Hair follicular keratinocyte (primary cell): ENCODE results near the gene CNP. TPM values are rescaled to one million over a fixed set of nuclear protein-coding genes. Genes with fewer than 3 reads are reported as not detected.

ENCODE experiments used
- total RNA-seq: library from RNA; depleted of rRNA; stranded (reverse); fragments of >200 nt; gene quantifications from 2 replicates; pipeline ENCODE4 v1.2.3, GENCODE V29; 2015

CNP gene
- 27.3 and 38.2 TPM in 2 replicates for total RNA-seq

DNA sequence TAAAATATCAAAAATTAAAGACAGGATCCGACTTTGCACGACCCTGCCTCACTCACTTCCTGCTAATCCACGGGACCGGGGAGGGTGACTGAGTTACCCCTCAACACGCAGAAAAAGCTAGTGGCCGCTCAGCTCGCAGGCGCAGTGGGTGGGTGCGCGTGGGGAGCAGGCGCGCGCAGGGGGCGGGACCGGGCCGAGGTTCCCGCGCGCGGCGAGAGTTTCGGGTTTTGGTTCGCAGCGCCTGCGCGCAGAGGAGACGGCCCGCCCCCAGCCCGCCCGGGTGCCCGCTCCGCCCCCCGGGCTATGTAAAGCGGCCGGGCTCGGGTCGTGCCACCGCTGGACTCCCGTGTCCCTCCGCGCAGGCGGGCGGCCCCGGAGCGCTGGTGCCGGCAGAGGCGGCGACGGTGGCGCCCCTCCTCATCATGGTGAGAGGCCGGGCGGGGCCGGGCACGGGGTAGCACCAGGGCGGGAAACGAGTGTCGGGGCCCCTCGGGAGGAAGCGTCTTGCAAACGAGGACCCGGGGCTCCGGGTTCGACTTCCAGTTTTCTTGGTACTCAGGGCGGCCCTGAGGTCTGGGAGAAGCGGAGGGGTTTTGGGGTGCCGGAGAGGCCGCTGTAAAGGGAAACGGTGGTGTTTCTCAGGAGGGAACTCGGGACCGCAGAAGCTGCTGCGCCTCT lies at the start of gene CNP:
CNP (plus strand) TSS at position 333 of the 678 bp plus-strand sequence; CDS start at position 423, 90 bp downstream.

DNA sequence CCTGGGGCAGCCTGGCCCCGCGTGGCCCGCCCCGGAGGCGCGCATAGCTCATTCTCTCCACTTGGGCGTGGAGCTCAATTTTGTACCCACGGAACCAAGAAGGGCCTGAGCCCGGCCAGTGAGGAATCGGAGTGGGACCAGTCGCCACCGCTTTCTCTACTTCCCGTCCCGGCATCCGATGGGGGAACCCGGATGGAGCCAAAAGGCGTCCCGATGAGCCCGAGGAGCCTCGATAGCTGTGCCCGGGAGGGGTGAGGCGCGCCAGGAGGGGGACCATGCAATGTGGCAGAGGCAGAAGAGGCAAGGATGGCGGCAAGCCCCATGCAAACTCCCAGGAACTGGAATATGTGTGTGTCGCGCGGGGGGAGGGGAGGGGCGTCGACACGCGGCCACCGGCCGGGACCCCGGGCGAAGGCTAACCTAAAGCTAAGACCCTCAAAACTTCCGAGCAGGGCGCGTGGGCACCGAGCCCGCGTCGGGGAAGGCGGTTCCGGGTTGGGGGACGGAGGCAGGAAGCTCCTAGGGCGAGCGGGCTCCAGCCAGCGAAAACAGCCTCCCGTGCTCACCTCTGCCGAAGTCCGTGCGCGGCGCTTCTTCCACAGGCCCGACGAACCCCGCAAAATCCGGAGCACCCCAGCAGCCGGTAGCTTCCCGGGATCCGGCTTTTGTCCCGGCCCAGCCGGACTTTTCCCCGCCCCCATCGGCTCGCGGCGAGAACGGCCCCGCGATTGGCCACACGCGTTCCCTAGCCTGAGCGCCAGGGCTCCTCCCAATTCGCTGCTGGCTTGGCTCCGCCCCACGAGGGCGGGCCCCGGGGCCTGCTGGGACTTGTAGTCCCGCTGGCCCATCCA lies 48.1 kb upstream of the CNP start, which contains the start of gene ACLY:
ACLY (minus strand) TSS at position 638 of the 851 bp plus-strand sequence. CDS start 5,078 bp downstream, outside the sequence.

DNA sequence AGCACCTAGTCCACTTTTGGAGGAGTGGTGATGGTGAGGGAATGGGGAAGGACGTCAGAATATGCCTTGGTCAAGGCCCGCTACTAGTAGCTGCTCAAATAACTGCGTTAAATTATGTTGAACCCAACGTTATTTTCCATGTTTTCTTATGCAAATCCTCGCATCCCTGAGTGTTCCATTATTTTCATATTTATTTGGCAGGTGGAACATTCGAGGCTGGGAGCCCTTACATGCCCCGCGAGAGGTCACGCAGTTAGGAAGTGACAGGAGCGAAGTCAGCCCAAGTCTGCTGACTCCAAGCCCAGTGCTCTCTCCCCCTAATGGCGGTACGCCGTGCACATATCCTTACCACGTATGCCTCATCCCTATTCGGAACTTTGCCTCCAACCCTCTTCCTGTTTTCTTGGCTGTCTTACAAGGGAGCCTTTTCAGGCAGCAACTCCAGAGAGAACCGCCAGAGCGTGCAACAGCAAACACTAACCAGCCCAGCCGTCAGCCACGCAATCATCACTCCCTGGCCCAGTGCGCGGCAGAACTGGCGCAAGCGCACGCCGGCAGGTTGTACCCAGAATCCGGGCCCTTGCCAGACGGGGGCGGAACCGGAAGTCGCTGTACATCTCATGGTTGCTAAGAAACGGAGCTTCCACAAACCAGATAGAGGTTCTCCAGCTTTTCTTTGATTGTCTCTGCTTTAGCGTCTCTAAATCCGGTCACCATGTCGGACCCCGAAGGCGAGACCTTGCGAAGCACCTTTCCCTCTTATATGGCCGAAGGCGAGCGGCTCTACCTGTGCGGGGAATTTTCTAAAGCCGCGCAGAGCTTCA lies 36.4 kb upstream of the CNP start, which contains the start of gene ODAD4:
ODAD4 (plus strand) TSS at position 609 of the 824 bp plus-strand sequence; CDS start at position 716, 107 bp downstream.

DNA sequence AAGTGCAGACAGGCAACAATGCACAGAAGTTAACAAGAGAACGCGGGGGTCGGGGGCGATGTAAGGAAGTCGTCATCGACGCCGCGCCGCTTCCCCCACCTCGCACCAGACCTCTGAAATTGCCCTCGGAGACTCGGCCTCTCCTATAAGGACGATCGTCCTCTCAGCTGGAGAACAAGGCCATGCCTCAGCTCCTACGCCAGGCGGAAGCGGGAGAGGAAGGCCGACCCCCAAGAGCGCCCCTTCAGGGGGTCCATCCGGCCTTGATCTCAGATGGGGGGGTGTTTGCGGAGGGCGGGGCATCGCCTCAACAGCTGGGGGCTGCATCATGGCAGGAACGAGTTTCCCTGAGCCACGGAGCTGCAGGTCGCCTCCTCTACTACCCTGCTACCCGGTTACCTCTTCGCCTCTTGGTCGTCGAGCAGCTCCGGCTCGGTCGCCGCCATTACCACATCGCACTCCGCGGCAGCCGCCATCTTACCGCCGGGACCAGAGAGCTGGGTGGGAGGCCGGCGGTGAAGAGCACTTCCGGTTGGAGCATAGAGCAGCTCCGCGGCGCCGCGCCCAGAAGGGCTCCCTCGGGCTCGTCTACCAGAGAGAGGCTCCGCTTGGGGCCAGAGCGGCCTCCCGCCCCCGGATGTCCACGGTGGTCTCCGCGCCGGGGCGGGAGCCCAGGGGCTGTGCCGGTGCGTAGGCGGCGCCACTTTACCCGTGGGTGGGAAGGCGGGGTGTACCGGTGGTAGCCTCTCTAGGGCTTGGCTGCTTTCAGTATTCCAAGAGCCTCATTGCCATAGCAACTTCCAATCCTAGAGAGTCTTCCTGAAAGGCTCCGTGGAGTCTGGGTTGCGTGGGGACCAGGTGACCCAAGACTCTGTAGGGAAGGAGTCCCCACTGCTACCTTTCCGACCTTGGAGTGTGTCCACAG lies 50.6 kb downstream of the CNP start, which contains the start of gene DNAJC7:
DNAJC7 (minus strand) TSS at position 499 of the 925 bp plus-strand sequence; CDS start at position 476, 23 bp downstream.

DNA sequence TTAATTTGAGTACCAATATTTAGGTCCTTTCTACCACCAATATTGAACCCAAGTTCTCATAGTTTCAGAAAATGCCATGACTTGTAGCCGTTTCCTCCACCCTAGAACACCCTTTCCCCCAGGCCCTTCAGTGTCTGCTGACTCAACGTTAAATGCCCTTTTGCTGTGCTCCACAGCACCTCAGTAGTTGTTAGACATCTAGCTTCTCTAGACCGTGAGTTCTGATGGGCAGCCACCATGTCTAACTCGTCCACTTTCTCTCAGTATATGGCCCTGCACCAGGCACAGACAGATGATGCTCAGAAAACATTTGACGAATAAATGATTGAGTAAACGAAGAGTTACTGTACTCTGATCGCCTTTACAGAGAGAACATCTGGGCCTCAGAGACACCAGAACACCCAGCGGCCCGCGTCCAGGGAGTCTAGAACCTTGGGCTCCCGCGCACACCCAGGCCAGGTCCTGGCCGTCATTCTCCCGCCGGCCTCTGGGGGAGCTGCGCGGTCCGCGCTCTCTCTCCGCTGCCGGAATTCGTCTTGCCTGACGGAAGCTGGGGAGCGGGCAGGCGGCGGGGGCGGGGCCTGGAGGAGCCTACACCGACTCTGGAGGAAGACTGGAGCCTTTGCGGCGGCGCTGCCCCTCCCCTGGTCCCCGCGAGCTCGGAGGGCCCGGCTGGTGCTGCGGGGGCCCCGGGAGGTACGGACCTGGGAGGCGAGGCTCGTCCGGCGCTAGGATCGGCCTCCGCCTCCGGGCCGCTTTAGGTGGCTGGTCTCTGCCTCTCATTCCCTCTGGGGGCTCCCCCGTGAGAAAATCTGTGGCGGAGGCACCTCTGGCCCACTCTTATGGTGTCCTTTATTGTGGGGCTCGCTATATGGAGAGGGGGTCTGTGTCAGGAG lies 53.2 kb downstream of the CNP start, which contains the start of gene NKIRAS2:
NKIRAS2 (plus strand) TSS at position 582 of the 896 bp plus-strand sequence. CDS start 1,488 bp downstream, outside the sequence.

Other genes with a start within 250 kb of the CNP start
- gene HAP1, start 232.2 kb upstream of the CNP start, total RNA-seq = 1.3 and 1.4 TPM in 2 replicates
- gene JUP, start 180.1 kb upstream of the CNP start, total RNA-seq = 457 and 666 TPM in 2 replicates
- gene P3H4, start 154.8 kb upstream of the CNP start, total RNA-seq = 13.5 and 14.7 TPM in 2 replicates
- gene FKBP10, start 153.8 kb upstream of the CNP start, total RNA-seq = 12.1 and 21.3 TPM in 2 replicates
- 35.8 and 49.7 TPM in 2 replicates for gene NT5C3B, start 130.6 kb upstream of the CNP start, total RNA-seq
- gene KLHL10, start 129.0 kb upstream of the CNP start, total RNA-seq = 1.0 TPM in 1 of 2 replicates, not detected in the other
- 13.3 and 15.9 TPM in 2 replicates for gene KLHL11, start 101.4 kb upstream of the CNP start, total RNA-seq
- 279 and 333 TPM in 2 replicates for gene ACLY, start 47.8 kb upstream of the CNP start, total RNA-seq
- gene ODAD4, start 36.2 kb upstream of the CNP start, total RNA-seq = 0.39 and 1.6 TPM in 2 replicates
- 47.7 and 63.7 TPM in 2 replicates for gene DNAJC7, start 50.6 kb downstream of the CNP start, total RNA-seq
- gene NKIRAS2, start 53.3 kb downstream of the CNP start, total RNA-seq = 34.1 and 34.4 TPM in 2 replicates
- 0.16 and 0.38 TPM in 2 replicates for gene C17orf113, start 83.8 kb downstream of the CNP start, total RNA-seq
- gene ZNF385C, start 131.7 kb downstream of the CNP start, total RNA-seq = 0.08 TPM in 1 of 2 replicates, not detected in the other
- gene DHX58, start 145.9 kb downstream of the CNP start, total RNA-seq = 4.9 and 11.5 TPM in 2 replicates
- gene KAT2A, start 154.6 kb downstream of the CNP start, total RNA-seq = 10.3 and 16.9 TPM in 2 replicates
- not detected in 2 replicates for gene HSPB9, start 156.0 kb downstream of the CNP start, total RNA-seq
- gene RAB5C, start 188.2 kb downstream of the CNP start, total RNA-seq = 91.1 and 101 TPM in 2 replicates
- gene KCNH4, start 214.3 kb downstream of the CNP start, total RNA-seq = not detected in 2 replicates
- not detected in 2 replicates for gene HCRT, start 218.7 kb downstream of the CNP start, total RNA-seq
- gene GHDC, start 227.7 kb downstream of the CNP start, total RNA-seq = 13.3 and 13.9 TPM in 2 replicates